ENCODE results near the gene ORM1. TPM values are rescaled to one million over a fixed set of nuclear protein-coding genes. Genes with fewer than 3 reads are reported as not detected.

The ORM1 gene
- total and polyA plus RNA-seq, 2 donors (not counting 3 experiments of a cell fraction or from before 2014, with no cell fraction given): not detected

DNA sequence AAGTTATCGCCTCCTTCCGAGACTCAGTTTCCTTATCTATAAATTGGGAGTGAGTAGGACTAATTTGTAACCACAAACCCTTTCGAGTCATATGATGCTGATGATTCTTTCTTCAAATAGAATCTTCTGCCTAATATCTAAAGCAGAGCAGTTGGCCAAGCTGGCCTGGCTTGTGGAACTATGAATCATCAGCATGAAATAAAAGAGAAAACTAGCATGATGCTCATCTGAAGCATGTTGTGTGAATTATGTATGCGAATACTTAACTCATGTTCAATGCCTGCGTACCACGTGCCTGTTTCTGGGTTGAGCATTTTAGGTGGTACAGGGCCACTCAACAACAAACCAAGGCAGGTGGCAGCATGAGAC, 15.0 kb upstream of the ORM1 start:
- H3K79me2 ChIP-seq (ENCODE audit: control insufficient read depth, insufficient read depth, low read length): no peaks in the 10 kb centered on the region
- H3K4me1 ChIP-seq (ENCODE audit: control insufficient read depth, extremely low read depth, insufficient read depth, low read length): no peaks in the 10 kb centered on the region
- H3K9me1 ChIP-seq (replicated peaks; ENCODE audit: control insufficient read depth, extremely low read depth, insufficient read depth, low read length): no peaks in the 10 kb centered on the region
- intact Hi-C loops (cut with micrococcal nuclease) (no loop called here), dilution Hi-C loops (cut with MboI; ENCODE audit: extremely low pct_ligation_motif_present, low sequenced_read_pairs) (no loop called here)
- peaks cover 0 to 7% of the 10 kb centered on the region in 2 experiments for H3K36me3 ChIP-seq (ENCODE audit: control insufficient read depth in 2 of 2, extremely low read depth in 1 of 2, insufficient read depth in 2 of 2, low read length in 2 of 2)
- H3K4me2 ChIP-seq (ENCODE audit: insufficient read depth, low read length): no peak overlapping the region
- no peaks in the 10 kb centered on the region for H3K9me3 ChIP-seq (replicated peaks; ENCODE audit: control insufficient read depth, insufficient read depth, low read length)
- H4K20me1 ChIP-seq (replicated peaks; ENCODE audit: control insufficient read depth, extremely low read depth, insufficient read depth, low read length): no peaks in the 10 kb centered on the region
- no TSS peak for BruUV-seq (replicated peaks)
- H3K4me3 ChIP-seq (replicated peaks in 1 of 3; ENCODE audit: insufficient read depth in 1 of 3, low read depth in 1 of 3, low read length in 3 of 3): no peak overlapping the region
- DNase-seq (ENCODE audit: low read depth, low spot score): no peak
- ChIA-PET POLR2A (no interaction called here), CTCF (interaction anchor here (0.6 to 1.1 kb wide), 2 partner anchors 12 to 47 kb away, joined by 3 read pairs; no protein-coding TSS in a partner anchor)
- no peak overlapping the region for H3K9ac ChIP-seq (replicated peaks; ENCODE audit: extremely low read depth, insufficient read depth, low read length)
- TF ChIP-seq GATA2 (IDR thresholded peaks at IDR 0.05; ENCODE audit: insufficient read depth, insufficient read length, low read depth, low read length) (no peak), MYC (IDR thresholded peaks at IDR 0.05; ENCODE audit: low read depth, low read length) (no peak), POLR2AphosphoS5 (IDR thresholded peaks at IDR 0.05; ENCODE audit: insufficient read depth, low read depth, low read length) (no peak), EZH2 (IDR thresholded peaks at IDR 0.05; ENCODE audit: borderline replicate concordance, low read depth, low read length, severe bottlenecking) (no peak)
- TF ChIP-seq, protein P1, sequence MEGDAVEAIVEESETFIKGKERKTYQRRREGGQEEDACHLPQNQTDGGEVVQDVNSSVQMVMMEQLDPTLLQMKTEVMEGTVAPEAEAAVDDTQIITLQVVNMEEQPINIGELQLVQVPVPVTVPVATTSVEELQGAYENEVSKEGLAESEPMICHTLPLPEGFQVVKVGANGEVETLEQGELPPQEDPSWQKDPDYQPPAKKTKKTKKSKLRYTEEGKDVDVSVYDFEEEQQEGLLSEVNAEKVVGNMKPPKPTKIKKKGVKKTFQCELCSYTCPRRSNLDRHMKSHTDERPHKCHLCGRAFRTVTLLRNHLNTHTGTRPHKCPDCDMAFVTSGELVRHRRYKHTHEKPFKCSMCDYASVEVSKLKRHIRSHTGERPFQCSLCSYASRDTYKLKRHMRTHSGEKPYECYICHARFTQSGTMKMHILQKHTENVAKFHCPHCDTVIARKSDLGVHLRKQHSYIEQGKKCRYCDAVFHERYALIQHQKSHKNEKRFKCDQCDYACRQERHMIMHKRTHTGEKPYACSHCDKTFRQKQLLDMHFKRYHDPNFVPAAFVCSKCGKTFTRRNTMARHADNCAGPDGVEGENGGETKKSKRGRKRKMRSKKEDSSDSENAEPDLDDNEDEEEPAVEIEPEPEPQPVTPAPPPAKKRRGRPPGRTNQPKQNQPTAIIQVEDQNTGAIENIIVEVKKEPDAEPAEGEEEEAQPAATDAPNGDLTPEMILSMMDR (IDR thresholded peaks at IDR 0.05; ENCODE audit: extremely low read depth in 1 of 2, insufficient read depth in 1 of 2, low read depth in 1 of 2, low read length in 2 of 2): no peak
- H3K27me3 ChIP-seq (ENCODE audit: control insufficient read depth in 2 of 2, insufficient read depth in 2 of 2, low read length in 2 of 2): no peaks in the 10 kb centered on the region
- FAIRE-seq: no peak
- H2AFZ ChIP-seq (ENCODE audit: low read depth, low read length): no peak overlapping the region
- no peak overlapping the region for H3K27ac ChIP-seq (ENCODE audit: insufficient read depth, low read depth, low read length)
